ENCODE data around the gene AP3S1.

The AP3S1 gene

DNA sequence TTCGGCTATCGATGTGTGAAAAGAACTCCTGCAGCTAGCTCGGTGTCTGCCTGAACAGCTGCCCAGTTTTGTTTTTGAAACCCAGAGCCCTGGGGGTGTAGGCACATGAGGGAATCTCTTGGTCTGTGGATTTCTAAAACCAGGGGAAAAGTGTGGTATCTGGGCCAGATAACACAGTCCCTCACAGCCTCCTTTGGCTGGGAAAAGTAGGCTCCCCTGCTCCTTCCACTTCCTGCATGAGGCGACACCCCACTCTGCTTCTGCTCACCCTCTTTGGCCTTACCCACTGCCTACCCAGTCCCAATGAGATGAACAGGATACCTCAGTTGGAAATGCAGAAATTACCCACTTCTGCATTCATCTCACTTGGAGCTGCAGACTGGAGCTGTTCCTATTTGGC lies 15.8 kb upstream of the AP3S1 start:
- Histone ChIP-seq H3K56ac (ENCODE audit: low read length) (no peak overlapping the region), H2AK5ac (ENCODE audit: low read length) (no peak overlapping the region), H3K79me1 (ENCODE audit: low read length) (no peaks in the 10 kb centered on the region), H3K23ac (ENCODE audit: low read length) (no peak overlapping the region), H3K4me2 (ENCODE audit: low read length) (no peak overlapping the region), H3K4ac (ENCODE audit: low read depth, low read length) (no peak overlapping the region), H4K8ac (ENCODE audit: low read depth, low read length) (no peak overlapping the region), H3K27ac (ENCODE audit: low read depth, low read length) (no peak overlapping the region), H2BK5ac (ENCODE audit: low read length) (no peak overlapping the region), H3K79me2 (ENCODE audit: control insufficient read depth, insufficient read depth, low read length) (no peaks in the 10 kb centered on the region), H3K27me3 (ENCODE audit: insufficient read depth, low read length, poor library complexity) (no peaks in the 10 kb centered on the region), H3K4me3 (ENCODE audit: low read length) (no peak overlapping the region), H3K4me1 (ENCODE audit: control insufficient read depth, low read depth, low read length) (no peaks in the 10 kb centered on the region), H4K5ac (ENCODE audit: low read length) (no peak overlapping the region), H2BK120ac (ENCODE audit: low read depth, low read length) (no peak overlapping the region), H3K36me3 (ENCODE audit: control insufficient read depth, insufficient read depth, low read length) (no peaks in the 10 kb centered on the region), H3K18ac (ENCODE audit: low read length) (no peak overlapping the region), H2BK15ac (replicated peaks; ENCODE audit: low read depth) (no peak overlapping the region), H3K9ac (ENCODE audit: low read length) (no peak overlapping the region)
- no peak for DNase-seq
- no CpG with 5 or more reads among the region's 4 CpGs for WGBS (ENCODE audit: extremely low coverage, insufficient coverage, low lambda C conversion rate)

DNA sequence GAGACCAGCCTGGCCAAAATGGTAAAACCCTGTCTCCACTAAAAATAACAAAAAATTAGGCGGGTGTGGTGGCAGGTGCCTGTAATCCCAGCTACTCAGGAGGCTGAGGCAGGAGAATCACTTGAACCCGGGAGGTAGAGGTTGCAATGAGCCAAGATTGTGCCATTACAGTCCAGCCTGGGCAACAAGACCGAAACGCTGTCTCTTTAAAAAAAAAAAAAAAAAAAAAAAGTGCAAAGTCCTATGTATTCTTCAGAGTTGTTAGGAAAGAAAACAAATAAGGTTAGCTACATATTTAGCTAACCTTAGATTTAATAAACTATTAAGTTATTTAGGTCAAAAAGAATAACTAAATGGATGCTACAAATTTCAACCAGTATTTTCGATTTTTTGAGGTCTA lies 11.8 kb upstream of the AP3S1 start:
- WGBS (ENCODE audit: extremely low coverage, insufficient coverage, low lambda C conversion rate): no CpG with 5 or more reads among the region's 5 CpGs
- H3K18ac ChIP-seq (ENCODE audit: low read length): no peak overlapping the region
- no peak overlapping the region for H3K4me3 ChIP-seq (ENCODE audit: low read length)
- no peak overlapping the region for H4K5ac ChIP-seq (ENCODE audit: low read length)
- H3K79me2 ChIP-seq (ENCODE audit: control insufficient read depth, insufficient read depth, low read length): no peaks in the 10 kb centered on the region
- no peak overlapping the region for H3K27ac ChIP-seq (ENCODE audit: low read depth, low read length)
- no peaks in the 10 kb centered on the region for H3K79me1 ChIP-seq (ENCODE audit: low read length)
- H2BK5ac ChIP-seq (ENCODE audit: low read length): no peak overlapping the region
- H3K4me2 ChIP-seq (ENCODE audit: low read length): no peak overlapping the region
- no peak overlapping the region for H3K9ac ChIP-seq (ENCODE audit: low read length)
- H4K8ac ChIP-seq (ENCODE audit: low read depth, low read length): no peak overlapping the region
- H3K56ac ChIP-seq (ENCODE audit: low read length): no peak overlapping the region
- H3K4ac ChIP-seq (ENCODE audit: low read depth, low read length): no peak overlapping the region
- H3K4me1 ChIP-seq (ENCODE audit: control insufficient read depth, low read depth, low read length): no peaks in the 10 kb centered on the region
- no peak overlapping the region for H2AK5ac ChIP-seq (ENCODE audit: low read length)
- no peaks in the 10 kb centered on the region for H3K36me3 ChIP-seq (ENCODE audit: control insufficient read depth, insufficient read depth, low read length)
- no peak overlapping the region for H2BK15ac ChIP-seq (replicated peaks; ENCODE audit: low read depth)
- DNase-seq: no peak
- H3K23ac ChIP-seq (ENCODE audit: low read length): no peak overlapping the region
- H2BK120ac ChIP-seq (ENCODE audit: low read depth, low read length): no peak overlapping the region
- no peaks in the 10 kb centered on the region for H3K27me3 ChIP-seq (ENCODE audit: insufficient read depth, low read length, poor library complexity)

DNA sequence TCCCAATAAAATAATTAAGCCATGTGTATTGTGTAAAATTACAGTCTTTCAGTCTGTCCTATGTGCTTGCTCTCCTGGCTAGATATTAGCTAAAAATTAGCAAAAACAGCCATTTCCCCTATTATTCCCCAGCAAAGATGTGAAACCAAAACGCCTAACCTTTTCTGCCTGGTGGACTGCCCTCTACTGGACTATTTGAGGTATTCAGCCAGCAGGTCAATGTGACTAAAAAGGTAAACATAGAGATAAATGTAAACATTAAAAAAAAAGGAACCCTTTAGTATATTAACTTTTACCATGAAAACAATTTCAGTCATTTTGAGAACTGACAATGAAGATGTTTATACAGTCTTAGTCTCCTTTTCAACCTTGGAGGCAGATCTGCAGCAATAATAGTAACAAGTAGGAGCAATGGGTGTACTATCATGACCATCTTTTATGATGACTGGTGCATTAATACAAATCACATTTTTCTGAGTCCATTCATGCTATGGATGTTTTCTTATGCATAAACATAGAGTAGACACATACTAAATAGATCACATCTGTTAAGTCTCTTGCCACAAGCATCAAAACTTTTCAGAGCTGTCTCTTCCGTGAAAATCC lies 10.5 kb upstream of the AP3S1 start:
- H3K27me3 ChIP-seq (ENCODE audit: insufficient read depth, low read length, poor library complexity): no peaks in the 10 kb centered on the region
- WGBS (ENCODE audit: extremely low coverage, insufficient coverage, low lambda C conversion rate): no CpG with 5 or more reads among the region's 2 CpGs
- no peak overlapping the region for H3K9ac ChIP-seq (ENCODE audit: low read length)
- H3K56ac ChIP-seq (ENCODE audit: low read length): no peak overlapping the region
- no peak overlapping the region for H3K4me3 ChIP-seq (ENCODE audit: low read length)
- no peak overlapping the region for H2BK120ac ChIP-seq (ENCODE audit: low read depth, low read length)
- no peaks in the 10 kb centered on the region for H3K4me1 ChIP-seq (ENCODE audit: control insufficient read depth, low read depth, low read length)
- no peak overlapping the region for H4K8ac ChIP-seq (ENCODE audit: low read depth, low read length)
- no peak overlapping the region for H3K18ac ChIP-seq (ENCODE audit: low read length)
- H2AK5ac ChIP-seq (ENCODE audit: low read length): no peak overlapping the region
- H3K36me3 ChIP-seq (ENCODE audit: control insufficient read depth, insufficient read depth, low read length): no peaks in the 10 kb centered on the region
- no peak overlapping the region for H3K4me2 ChIP-seq (ENCODE audit: low read length)
- no peak overlapping the region for H3K23ac ChIP-seq (ENCODE audit: low read length)
- H3K4ac ChIP-seq (ENCODE audit: low read depth, low read length): no peak overlapping the region
- no peak overlapping the region for H2BK15ac ChIP-seq (replicated peaks; ENCODE audit: low read depth)
- H3K79me2 ChIP-seq (ENCODE audit: control insufficient read depth, insufficient read depth, low read length): no peaks in the 10 kb centered on the region
- H2BK5ac ChIP-seq (ENCODE audit: low read length): no peak overlapping the region
- no peak overlapping the region for H4K5ac ChIP-seq (ENCODE audit: low read length)
- no peak overlapping the region for H3K27ac ChIP-seq (ENCODE audit: low read depth, low read length)
- peak; percentile 51 for DNase-seq
- H3K79me1 ChIP-seq (ENCODE audit: low read length): peaks cover under 1% of the 10 kb centered on the region

DNA sequence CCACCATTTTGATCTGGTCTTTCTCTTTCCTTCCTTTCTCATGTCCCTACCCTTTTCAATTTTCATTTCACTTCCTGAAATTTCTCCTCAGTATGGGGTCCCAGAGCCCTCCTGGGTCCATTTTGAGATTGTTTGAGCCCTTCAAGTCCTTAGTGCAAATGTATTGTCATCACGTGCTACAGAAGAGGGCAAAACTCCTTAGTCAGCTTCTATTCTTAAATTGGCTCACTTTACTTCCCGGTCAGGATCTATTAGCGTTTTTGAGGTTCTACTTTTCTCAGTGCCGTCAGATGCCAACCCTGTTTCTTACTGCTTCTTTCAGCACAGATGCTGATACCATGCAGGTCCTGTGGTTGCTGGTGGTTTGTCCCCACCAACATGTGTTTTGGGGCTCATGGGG lies 6.3 kb upstream of the AP3S1 start:
- H4K8ac ChIP-seq (ENCODE audit: low read depth, low read length): no peak overlapping the region
- no peak overlapping the region for H3K4me3 ChIP-seq (ENCODE audit: low read length)
- no peaks in the 10 kb centered on the region for H3K36me3 ChIP-seq (ENCODE audit: control insufficient read depth, insufficient read depth, low read length)
- H3K4me1 ChIP-seq (ENCODE audit: control insufficient read depth, low read depth, low read length): no peaks in the 10 kb centered on the region
- H3K4ac ChIP-seq (ENCODE audit: low read depth, low read length): no peak overlapping the region
- no peaks in the 10 kb centered on the region for H3K27me3 ChIP-seq (ENCODE audit: insufficient read depth, low read length, poor library complexity)
- no peak overlapping the region for H3K27ac ChIP-seq (ENCODE audit: low read depth, low read length)
- H3K9ac ChIP-seq (ENCODE audit: low read length): no peak overlapping the region
- no peak for DNase-seq
- no peak overlapping the region for H2BK15ac ChIP-seq (replicated peaks; ENCODE audit: low read depth)
- H3K79me2 ChIP-seq (ENCODE audit: control insufficient read depth, insufficient read depth, low read length): peaks cover 14% of the 10 kb centered on the region
- H2AK5ac ChIP-seq (ENCODE audit: low read length): no peak overlapping the region
- H2BK5ac ChIP-seq (ENCODE audit: low read length): no peak overlapping the region
- H3K4me2 ChIP-seq (ENCODE audit: low read length): no peak overlapping the region
- no peak overlapping the region for H4K5ac ChIP-seq (ENCODE audit: low read length)
- no peak overlapping the region for H3K18ac ChIP-seq (ENCODE audit: low read length)
- H3K79me1 ChIP-seq (ENCODE audit: low read length): peaks cover 2% of the 10 kb centered on the region
- no peak overlapping the region for H3K56ac ChIP-seq (ENCODE audit: low read length)
- H3K23ac ChIP-seq (ENCODE audit: low read length): no peak overlapping the region
- no CpG with 5 or more reads among the region's 4 CpGs for WGBS (ENCODE audit: extremely low coverage, insufficient coverage, low lambda C conversion rate)
- H2BK120ac ChIP-seq (ENCODE audit: low read depth, low read length): no peak overlapping the region

DNA sequence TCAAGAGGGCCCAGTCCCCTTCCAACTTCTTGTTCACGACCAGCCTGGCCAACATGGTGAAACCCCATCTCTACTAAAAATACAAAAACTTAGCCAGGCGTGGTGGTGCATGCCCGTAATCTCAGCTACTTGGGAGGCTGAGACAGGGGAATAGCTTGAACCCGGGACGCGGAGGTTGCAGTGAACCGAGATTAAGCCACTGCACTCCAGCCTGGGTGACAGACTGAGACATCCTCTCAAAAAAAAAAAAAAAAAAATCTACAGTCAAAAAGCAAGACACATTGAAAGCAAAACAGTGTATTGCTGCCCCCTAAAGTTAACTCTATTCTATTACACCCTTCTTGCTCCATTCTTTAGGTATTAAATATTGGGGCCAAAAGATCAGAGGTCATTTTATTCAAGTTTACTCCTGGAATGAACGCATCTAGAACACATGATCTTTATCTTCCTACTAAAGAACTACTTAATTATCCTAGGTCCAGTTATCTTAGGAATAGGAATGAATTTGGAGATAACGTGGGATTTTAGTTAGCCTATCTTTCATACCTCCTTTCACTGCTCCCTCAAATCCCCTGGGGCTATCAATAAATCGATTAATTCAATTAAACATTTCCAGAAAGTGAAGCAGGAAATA lies 2.7 kb upstream of the AP3S1 start:
- Histone ChIP-seq H3K18ac (ENCODE audit: low read length) (no peak overlapping the region), H3K4me3 (ENCODE audit: low read length) (no peak overlapping the region), H2BK5ac (ENCODE audit: low read length) (no peak overlapping the region), H3K4me1 (ENCODE audit: control insufficient read depth, low read depth, low read length) (peaks cover 2% of the 10 kb centered on the region), H3K23ac (ENCODE audit: low read length) (no peak overlapping the region), H2BK15ac (replicated peaks; ENCODE audit: low read depth) (no peak overlapping the region), H3K27me3 (ENCODE audit: insufficient read depth, low read length, poor library complexity) (no peaks in the 10 kb centered on the region), H2BK120ac (ENCODE audit: low read depth, low read length) (no peak overlapping the region), H3K36me3 (ENCODE audit: control insufficient read depth, insufficient read depth, low read length) (no peaks in the 10 kb centered on the region), H3K79me2 (ENCODE audit: control insufficient read depth, insufficient read depth, low read length) (peaks cover 28% of the 10 kb centered on the region), H3K4ac (ENCODE audit: low read depth, low read length) (no peak overlapping the region), H2AK5ac (ENCODE audit: low read length) (no peak overlapping the region), H3K4me2 (ENCODE audit: low read length) (no peak overlapping the region), H3K9ac (ENCODE audit: low read length) (no peak overlapping the region), H4K8ac (ENCODE audit: low read depth, low read length) (no peak overlapping the region), H3K27ac (ENCODE audit: low read depth, low read length) (no peak overlapping the region), H3K79me1 (ENCODE audit: low read length) (peaks cover 9% of the 10 kb centered on the region), H3K56ac (ENCODE audit: low read length) (peak overlapping the region; percentile 47), H4K5ac (ENCODE audit: low read length) (no peak overlapping the region)
- no CpG with 5 or more reads among the region's 10 CpGs for WGBS (ENCODE audit: extremely low coverage, insufficient coverage, low lambda C conversion rate)
- DNase-seq: peak; percentile 75

DNA sequence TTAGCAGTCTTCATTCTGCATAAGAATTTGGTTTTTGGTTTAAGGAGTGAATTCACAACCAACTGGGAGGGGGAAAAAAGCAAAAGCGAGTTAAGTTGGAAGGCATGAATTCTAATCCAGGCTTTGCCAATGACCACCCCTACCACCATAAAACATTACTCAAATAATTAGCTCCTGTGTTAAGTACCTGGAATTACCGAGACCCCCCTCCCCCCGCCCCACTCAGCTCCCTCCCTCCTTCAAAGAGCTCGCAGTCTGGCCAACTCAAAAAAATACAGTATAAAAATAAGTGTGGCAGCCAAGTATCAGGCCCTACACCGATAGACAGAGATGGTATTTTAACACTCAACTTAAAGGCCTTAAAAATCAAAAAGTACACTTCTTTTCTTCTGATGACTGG lies 862 bp upstream of the AP3S1 start:
- Histone ChIP-seq H3K79me1 (ENCODE audit: low read length) (peaks cover 9% of the 10 kb centered on the region), H2BK5ac (ENCODE audit: low read length) (no peak overlapping the region), H3K27ac (ENCODE audit: low read depth, low read length) (peak overlapping the region; percentile 80), H3K4me3 (ENCODE audit: low read length) (peak overlapping the region; percentile 94), H2BK15ac (replicated peaks; ENCODE audit: low read depth) (no peak overlapping the region), H3K4me2 (ENCODE audit: low read length) (peak overlapping the region; percentile 46), H2BK120ac (ENCODE audit: low read depth, low read length) (no peak overlapping the region), H3K4me1 (ENCODE audit: control insufficient read depth, low read depth, low read length) (peaks cover 2% of the 10 kb centered on the region), H3K18ac (ENCODE audit: low read length) (peak overlapping the region; percentile 89), H3K79me2 (ENCODE audit: control insufficient read depth, insufficient read depth, low read length) (peaks cover 31% of the 10 kb centered on the region), H4K5ac (ENCODE audit: low read length) (no peak overlapping the region), H3K56ac (ENCODE audit: low read length) (peak overlapping the region; percentile 98), H3K27me3 (ENCODE audit: insufficient read depth, low read length, poor library complexity) (no peaks in the 10 kb centered on the region), H3K9ac (ENCODE audit: low read length) (peak overlapping the region; percentile 96), H3K4ac (ENCODE audit: low read depth, low read length) (no peak overlapping the region), H3K23ac (ENCODE audit: low read length) (no peak overlapping the region), H3K36me3 (ENCODE audit: control insufficient read depth, insufficient read depth, low read length) (no peaks in the 10 kb centered on the region), H4K8ac (ENCODE audit: low read depth, low read length) (no peak overlapping the region), H2AK5ac (ENCODE audit: low read length) (no peak overlapping the region)
- WGBS (ENCODE audit: extremely low coverage, insufficient coverage, low lambda C conversion rate): no CpG with 5 or more reads among the region's 5 CpGs
- no peak for DNase-seq

All from mesendoderm (in vitro differentiated cells).